ENCODE results near the gene FZD10. TPM values are rescaled to one million over a fixed set of nuclear protein-coding genes. Genes with fewer than 3 reads are reported as not detected.

Gene FZD10
- total and polyA plus RNA-seq, 2 of the 4 experiments (the other 2 are of a cell fraction), result not detected

DNA sequence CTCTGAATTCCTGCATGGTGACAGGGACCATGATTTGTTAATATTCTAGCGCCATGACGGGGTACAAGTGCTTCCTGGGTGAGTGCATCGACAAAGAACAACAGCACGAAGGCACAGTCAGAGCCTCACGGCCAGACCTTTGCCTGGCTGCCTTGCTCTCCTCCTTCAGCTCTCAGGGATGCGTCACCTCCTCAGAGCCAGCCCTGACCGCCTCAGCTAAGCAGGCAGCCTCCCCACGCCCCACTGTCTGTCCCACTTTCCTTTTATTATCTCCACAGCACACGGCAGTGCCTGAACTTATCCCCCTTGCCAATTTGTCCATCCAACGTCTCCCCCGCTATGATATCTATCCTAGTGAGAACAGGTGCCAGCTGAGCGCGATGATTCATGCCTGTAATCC, 16.5 kb upstream of the FZD10 start:
- Histone ChIP-seq H2AK5ac (ENCODE audit: low read depth, low read length) (no peak overlapping the region), H3K4me2 (ENCODE audit: low read depth, low read length) (no peak overlapping the region), H3K36me3 (ENCODE audit: control insufficient read depth, insufficient read depth, low read length) (no peaks in the 10 kb centered on the region), H3K4ac (ENCODE audit: low read depth, low read length) (no peak overlapping the region), H3K4me3 (ENCODE audit: insufficient read depth, low read depth, low read length) (no peak overlapping the region), H3K27me3 (ENCODE audit: control insufficient read depth, insufficient read depth, low read length) (no peaks in the 10 kb centered on the region), H4K20me1 (ENCODE audit: insufficient read depth, low read length) (no peaks in the 10 kb centered on the region), H3K79me1 (ENCODE audit: low read depth in 1 of 2, low read length in 2 of 2) (no peaks in the 10 kb centered on the region), H4K5ac (ENCODE audit: low read depth, low read length) (no peak overlapping the region), H2BK20ac (ENCODE audit: low read depth, low read length) (no peak overlapping the region), H3K9ac (ENCODE audit: low read depth, low read length) (no peak overlapping the region), H2BK5ac (ENCODE audit: low read depth, low read length, poor library complexity, severe bottlenecking) (no peak overlapping the region), H3K4me1 (ENCODE audit: control insufficient read depth, insufficient read depth, low read length) (no peaks in the 10 kb centered on the region), H2AFZ (replicated peaks; ENCODE audit: low read length, poor library complexity) (no peak overlapping the region), H2AK9ac (replicated peaks; ENCODE audit: low read depth, low read length, poor library complexity) (no peak overlapping the region), H4K91ac (ENCODE audit: insufficient read depth, low read depth, low read length) (no peak overlapping the region), H3K23ac (ENCODE audit: low read depth, low read length) (no peak overlapping the region), H3K27ac (ENCODE audit: insufficient read depth, low read length) (no peak overlapping the region), H3K9me1 (ENCODE audit: insufficient read depth, low read length) (no peaks in the 10 kb centered on the region), H2BK120ac (ENCODE audit: low read depth, low read length) (no peak overlapping the region), H4K8ac (ENCODE audit: low read depth in 2 of 2, low read length in 2 of 2) (no peak overlapping the region), H3K14ac (replicated peaks; ENCODE audit: low read depth, low read length) (no peak overlapping the region), H2BK15ac (ENCODE audit: low read depth, low read length) (no peak overlapping the region), H3K9me3 (ENCODE audit: control insufficient read depth, insufficient read depth, low read length) (peaks cover 43% of the 10 kb centered on the region), H3K56ac (ENCODE audit: extremely low read depth, insufficient read depth, low read length) (no peak overlapping the region), H3K18ac (ENCODE audit: low read depth, low read length) (no peak overlapping the region)
- no TSS peak for BruUV-seq (replicated peaks)
- ATAC-seq (ENCODE audit: low read depth) (no peak), DNase-seq (no peak)
- TF ChIP-seq BHLHE40 (IDR thresholded peaks at IDR 0.05; ENCODE audit: low read depth, low read length) (no peak), CHD1 (IDR thresholded peaks at IDR 0.05; ENCODE audit: low read depth, low read length) (no peak), POLR2A (IDR thresholded peaks at IDR 0.05; ENCODE audit: low read depth, low read length) (no peak), MAFK (IDR thresholded peaks at IDR 0.05; ENCODE audit: low read depth, low read length) (no peak), MAZ (IDR thresholded peaks at IDR 0.05; ENCODE audit: borderline replicate concordance, low read depth, low read length) (no peak), NFE2L2 (IDR thresholded peaks at IDR 0.05; ENCODE audit: low read depth, low read length) (no peak), FOS (IDR thresholded peaks at IDR 0.05; ENCODE audit: low read depth, low read length) (no peak), MXI1 (IDR thresholded peaks at IDR 0.05; ENCODE audit: borderline replicate concordance, low read depth, low read length) (no peak), RFX5 (IDR thresholded peaks at IDR 0.05; ENCODE audit: low read depth, low read length) (no peak), RCOR1 (IDR thresholded peaks at IDR 0.05; ENCODE audit: insufficient replicate concordance, low read length) (no peak)
- TF ChIP-seq, protein P1, sequence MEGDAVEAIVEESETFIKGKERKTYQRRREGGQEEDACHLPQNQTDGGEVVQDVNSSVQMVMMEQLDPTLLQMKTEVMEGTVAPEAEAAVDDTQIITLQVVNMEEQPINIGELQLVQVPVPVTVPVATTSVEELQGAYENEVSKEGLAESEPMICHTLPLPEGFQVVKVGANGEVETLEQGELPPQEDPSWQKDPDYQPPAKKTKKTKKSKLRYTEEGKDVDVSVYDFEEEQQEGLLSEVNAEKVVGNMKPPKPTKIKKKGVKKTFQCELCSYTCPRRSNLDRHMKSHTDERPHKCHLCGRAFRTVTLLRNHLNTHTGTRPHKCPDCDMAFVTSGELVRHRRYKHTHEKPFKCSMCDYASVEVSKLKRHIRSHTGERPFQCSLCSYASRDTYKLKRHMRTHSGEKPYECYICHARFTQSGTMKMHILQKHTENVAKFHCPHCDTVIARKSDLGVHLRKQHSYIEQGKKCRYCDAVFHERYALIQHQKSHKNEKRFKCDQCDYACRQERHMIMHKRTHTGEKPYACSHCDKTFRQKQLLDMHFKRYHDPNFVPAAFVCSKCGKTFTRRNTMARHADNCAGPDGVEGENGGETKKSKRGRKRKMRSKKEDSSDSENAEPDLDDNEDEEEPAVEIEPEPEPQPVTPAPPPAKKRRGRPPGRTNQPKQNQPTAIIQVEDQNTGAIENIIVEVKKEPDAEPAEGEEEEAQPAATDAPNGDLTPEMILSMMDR (conservative IDR thresholded peaks at IDR 0.05; ENCODE audit: low read depth, low read length), result no peak
- TF ChIP-seq, protein P2, sequence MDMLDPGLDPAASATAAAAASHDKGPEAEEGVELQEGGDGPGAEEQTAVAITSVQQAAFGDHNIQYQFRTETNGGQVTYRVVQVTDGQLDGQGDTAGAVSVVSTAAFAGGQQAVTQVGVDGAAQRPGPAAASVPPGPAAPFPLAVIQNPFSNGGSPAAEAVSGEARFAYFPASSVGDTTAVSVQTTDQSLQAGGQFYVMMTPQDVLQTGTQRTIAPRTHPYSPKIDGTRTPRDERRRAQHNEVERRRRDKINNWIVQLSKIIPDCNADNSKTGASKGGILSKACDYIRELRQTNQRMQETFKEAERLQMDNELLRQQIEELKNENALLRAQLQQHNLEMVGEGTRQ (IDR thresholded peaks at IDR 0.05; ENCODE audit: low read depth, low read length), result no peak
- WGBS, 2 experiments (ENCODE audit: extremely low coverage in 2 of 2, insufficient read length in 1 of 2), result 51% methylated on average over 5 of the region's 13 CpGs; no CpG with 5 or more reads in 1 of the 2 experiments
- intact Hi-C loops (cut with micrococcal nuclease) (no loop called here), in situ Hi-C loops (cut with MboI; ENCODE audit: low sequenced_read_pairs) (no loop called here), dilution Hi-C loops (cut with HindIII; ENCODE audit: low sequenced_read_pairs, unreplicated experiment) (no loop called here)
- ChIA-PET CTCF (no interaction called here), POLR2A (ENCODE audit: unreplicated experiment) (no interaction called here)

Measured in IMR-90 (cell line).